T-cell (primary cell): ENCODE results near the gene WNT9A. TPM values are rescaled to one million over a fixed set of nuclear protein-coding genes. Genes with fewer than 3 reads are reported as not detected.

ENCODE experiments used
- ATAC-seq, 4 experiments: fragments of 200-7000 bp in 3 of 4; fragments of 150-1000 bp in 1 of 4; cut with Tn5 transposase; replicated peaks in 1 of 4; 1 replicate in 3 of 4; 2 replicates in 1 of 4; pipeline ENCODE4 v1.10.0; 2021; ENCODE audit warnings: moderate library complexity in 3 of 4, mild to moderate bottlenecking in 2 of 4, moderate number of reproducible peaks in 1 of 4
- CTCF ChIA-PET, 2 donors: fragments of 300-600 bp; sonication (Branson Sonifier 250); formaldehyde crosslinking; loops; one replicate each; lab custom pipeline; 2022; ENCODE audit warnings: antibody characterized with exemption in 2 of 2; lab: Charles Lee
- POLR2A ChIA-PET, 2 donors: fragments of 300-600 bp; sonication (Branson Sonifier 250); formaldehyde crosslinking; loops; one replicate each; lab custom pipeline; 2022; ENCODE audit warnings: antibody characterized with exemption in 2 of 2; lab: Charles Lee
- DNase-seq, 35 experiments: peaks; one replicate each; pipeline versions ENCODE4 v3.0.0 to v3.0.0-alpha.2; 2013 to 2023
- H3K27ac ChIP-seq: one replicate; pipeline ENCODE4 v1.5.1; 2013; ENCODE audit warnings: low read length
- H3K27me3 ChIP-seq, 2 experiments: replicated peaks in 1 of 2; 1 replicate in 1 of 2; 2 replicates in 1 of 2; pipeline versions ENCODE4 v1.6.1 to v1.7.0; 2013; ENCODE audit warnings: low read length in 1 of 2, mixed read lengths in 1 of 2; ENCODE audit not compliant: control insufficient read depth in 2 of 2, insufficient read depth in 2 of 2; ENCODE audit errors: extremely low read depth in 1 of 2
- H3K36me3 ChIP-seq, 2 donors: 1 replicate in 1 of 2; 2 replicates in 1 of 2; pipeline versions ENCODE4 v1.6.1 to v1.7.0; 2013; ENCODE audit warnings: low read length in 1 of 2; ENCODE audit not compliant: control insufficient read depth in 2 of 2, insufficient read depth in 1 of 2; ENCODE audit errors: extremely low read depth in 1 of 2
- H3K4me1 ChIP-seq, 2 experiments: 1 replicate in 1 of 2; 2 replicates in 1 of 2; pipeline versions ENCODE4 v1.6.1 to v1.7.0; 2013; ENCODE audit warnings: low read length in 2 of 2, mixed read lengths in 1 of 2; ENCODE audit not compliant: insufficient read depth in 2 of 2, control insufficient read depth in 1 of 2; ENCODE audit errors: extremely low read depth in 1 of 2
- H3K4me3 ChIP-seq, 2 donors: 1 replicate in 1 of 2; 2 replicates in 1 of 2; pipeline versions ENCODE4 v1.5.1 to v1.7.0; 2013; ENCODE audit warnings: mild to moderate bottlenecking in 2 of 2, low read length in 1 of 2, moderate library complexity in 1 of 2; ENCODE audit not compliant: control insufficient read depth in 1 of 2; ENCODE audit errors: extremely low read depth in 1 of 2
- H3K9me3 ChIP-seq: 2 replicates; pipeline ENCODE4 v1.7.0; 2013
- H3K27ac Mint-ChIP-seq, 2 donors: one replicate each; pipeline ENCODE4 v1.8.0; 2020 to 2021; ENCODE audit warnings: mild to moderate bottlenecking in 2 of 2, mixed read lengths in 2 of 2
- H3K27me3 Mint-ChIP-seq, 2 donors: one replicate each; pipeline ENCODE4 v1.8.0; 2021 to 2022; ENCODE audit warnings: mixed read lengths in 2 of 2
- H3K36me3 Mint-ChIP-seq: one replicate; pipeline ENCODE4 v1.8.0; 2021; ENCODE audit warnings: mixed read lengths
- H3K4me1 Mint-ChIP-seq, 3 donors: one replicate each; pipeline ENCODE4 v1.8.0; 2020 to 2022; ENCODE audit warnings: mixed read lengths in 3 of 3, mild to moderate bottlenecking in 1 of 3
- H3K4me3 Mint-ChIP-seq, 3 donors: one replicate each; pipeline ENCODE4 v1.8.0; 2020 to 2022; ENCODE audit warnings: mild to moderate bottlenecking in 3 of 3, mixed read lengths in 3 of 3, moderate library complexity in 3 of 3
- H3K9me3 Mint-ChIP-seq, 3 donors: one replicate each; pipeline ENCODE4 v1.8.0; 2020 to 2022; ENCODE audit warnings: mixed read lengths in 3 of 3
- WGBS: methylation state at CpG from one replicate; pipeline ENCODE4 v1.1.5; 2013; ENCODE audit warnings: missing lambda C conversion rate; ENCODE audit not compliant: insufficient coverage; 5-methylcytosine and 5-hydroxymethylcytosine counted together
- total RNA-seq, 35 experiments: library from RNA in 6 of 35; stranded (reverse) in 6 of 35; fragments of 120-200 nt in 1 of 35; gene quantifications; one replicate each; pipeline versions ENCODE4 v1.2.1 to v1.2.4 and lab custom pipeline; 2013 to 2026

The WNT9A gene
- total RNA-seq, 5 donors from 2014 or later (not counting 1 experiment from before 2014, with no cell fraction given) = 0.12 to 0.72 (median 0.48) TPM; not detected in 1

DNA sequence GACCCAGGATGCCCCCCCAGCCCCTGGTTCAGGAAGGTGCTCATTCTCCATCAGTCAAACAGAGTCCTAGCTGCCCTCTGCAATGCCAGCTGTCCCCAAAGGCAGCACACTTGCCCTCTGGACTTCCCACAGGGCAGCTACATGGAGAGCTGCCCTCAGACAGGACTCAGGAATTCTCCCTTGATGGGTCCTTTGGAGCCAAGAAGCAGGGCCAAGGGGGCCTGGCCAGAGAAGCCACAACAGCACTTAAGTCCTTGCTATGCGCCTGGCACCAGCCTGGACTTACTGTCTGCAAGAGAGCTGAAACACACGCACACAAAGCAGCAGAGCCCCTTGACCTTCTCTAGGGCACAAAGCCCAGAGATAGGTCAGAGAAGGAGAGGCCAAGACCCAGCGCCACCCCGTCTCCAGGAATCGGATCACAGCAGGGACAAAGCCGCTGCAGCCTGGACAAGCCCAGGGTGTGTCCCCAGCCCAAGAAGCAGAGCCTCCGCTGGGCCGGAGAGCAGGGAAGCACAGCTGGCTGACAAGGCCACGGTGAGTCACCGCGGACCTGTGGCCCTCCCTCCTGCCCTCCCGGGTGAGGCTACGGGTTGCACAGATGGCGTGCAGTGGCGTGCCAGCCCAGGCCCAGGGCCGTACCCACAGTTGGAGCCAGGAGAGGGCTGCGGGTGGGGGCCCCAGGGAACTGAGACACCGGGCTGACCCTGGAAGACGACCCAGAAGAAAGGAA is 1.7 kb downstream of the WNT9A start:
- Histone ChIP-seq H3K27ac (no peak overlapping the region), H3K36me3 (no peaks in the 10 kb centered on the region), H3K9me3 (no peaks in the 10 kb centered on the region), H3K27me3 (peaks cover 2 to 62% of the 10 kb centered on the region in 2 experiments), H3K4me3 (peak overlapping the region in 1 of 2 donors; percentile 78), H3K4me1 (peaks cover 3 to 20% of the 10 kb centered on the region in 2 experiments)
- H3K27ac Mint-ChIP-seq = no peak overlapping the region
- H3K4me1 Mint-ChIP-seq = peaks cover 0 to 15% (median 7%) of the 10 kb centered on the region in 3 donors
- H3K36me3 Mint-ChIP-seq = no peaks in the 10 kb centered on the region
- ChIA-PET CTCF (interaction anchor here in 1 of 2 donors (0.6 to 1.1 kb wide), 2 partner anchors 8 to 72 kb away, joined by 4 to 8 read pairs; no protein-coding TSS in a partner anchor), POLR2A (no interaction called here)
- DNase-seq (peak in 1 of 35 experiments; percentile 24), ATAC-seq (peak; percentile 16 to 48 (median 30))
- peaks cover 4 to 22% of the 10 kb centered on the region in 2 donors for H3K27me3 Mint-ChIP-seq
- H3K9me3 Mint-ChIP-seq = no peaks in the 10 kb centered on the region
- WGBS = 54% methylated on average over 14 of the region's 19 CpGs
- peak overlapping the region; percentile 49 to 73 (median 67) for H3K4me3 Mint-ChIP-seq

GRCh38 chr1:227944931-227945890 is 2.5 kb downstream of the WNT9A start:
- DNase-seq = peak in 1 of 35 experiments; percentile 16

GRCh38 chr1:227944090-227944930 is 3.4 kb downstream of the WNT9A start:
- Mint-ChIP-seq H3K36me3 (no peaks in the 10 kb centered on the region), H3K4me1 (peaks cover 0 to 15% (median 7%) of the 10 kb centered on the region in 3 donors), H3K4me3 (no peak overlapping the region), H3K9me3 (no peaks in the 10 kb centered on the region), H3K27ac (no peak overlapping the region), H3K27me3 (peaks cover 4 to 21% of the 10 kb centered on the region in 2 donors)
- DNase-seq (peak in 1 of 35 experiments; percentile 5), ATAC-seq (no peak)
- ChIA-PET CTCF (no interaction called here), POLR2A (no interaction called here)
- Histone ChIP-seq H3K36me3 (no peaks in the 10 kb centered on the region), H3K4me3 (no peak overlapping the region), H3K9me3 (no peaks in the 10 kb centered on the region), H3K27me3 (peaks cover 2 to 56% of the 10 kb centered on the region in 2 experiments), H3K27ac (no peak overlapping the region), H3K4me1 (peaks cover 3 to 20% of the 10 kb centered on the region in 2 experiments)
- 92% methylated on average over 21 of the region's 24 CpGs for WGBS

More at GRCh38 chr1:227944931-227945890, 2.5 kb downstream of the WNT9A start:
- Histone ChIP-seq H3K4me3 (no peak overlapping the region), H3K36me3 (no peaks in the 10 kb centered on the region), H3K9me3 (no peaks in the 10 kb centered on the region), H3K27me3 (peaks cover 2 to 58% of the 10 kb centered on the region in 2 experiments), H3K27ac (no peak overlapping the region), H3K4me1 (peaks cover 3 to 20% of the 10 kb centered on the region in 2 experiments)
- peaks cover 0 to 15% (median 7%) of the 10 kb centered on the region in 3 donors for H3K4me1 Mint-ChIP-seq
- no peaks in the 10 kb centered on the region for H3K9me3 Mint-ChIP-seq
- no peak for ATAC-seq
- peak overlapping the region in 1 of 3 donors; percentile 73 for H3K4me3 Mint-ChIP-seq
- H3K27me3 Mint-ChIP-seq = peaks cover 4 to 22% of the 10 kb centered on the region in 2 donors
- WGBS = 93% methylated on average over 8 of the region's 18 CpGs
- ChIA-PET POLR2A (no interaction called here), CTCF (interaction anchor here (0.6 to 1.1 kb wide), 3 partner anchors 8 to 16 kb away, joined by 3 to 8 read pairs (median 3); no protein-coding TSS in a partner anchor)
- H3K36me3 Mint-ChIP-seq = no peaks in the 10 kb centered on the region
- no peak overlapping the region for H3K27ac Mint-ChIP-seq

- Mint-ChIP-seq H3K4me1 (peaks cover 0 to 14% (median 6%) of the 10 kb centered on the region in 3 donors), H3K9me3 (no peaks in the 10 kb centered on the region), H3K4me3 (no peak overlapping the region), H3K27me3 (peaks cover 4 to 15% of the 10 kb centered on the region in 2 donors), H3K27ac (no peak overlapping the region), H3K36me3 (no peaks in the 10 kb centered on the region)
- Histone ChIP-seq H3K27me3 (peaks cover 0 to 48% of the 10 kb centered on the region in 2 experiments), H3K4me3 (no peak overlapping the region), H3K27ac (no peak overlapping the region), H3K9me3 (no peaks in the 10 kb centered on the region), H3K4me1 (peaks cover 3 to 17% of the 10 kb centered on the region in 2 experiments), H3K36me3 (no peaks in the 10 kb centered on the region)
- WGBS = 97% methylated on average over 10 of the region's 12 CpGs
- ChIA-PET CTCF (no interaction called here), POLR2A (no interaction called here)
- no peak for ATAC-seq
- peak in 1 of 35 experiments; percentile 16 for DNase-seq
These were observed 4.2 kb downstream of the WNT9A start for GRCh38 chr1:227943381-227944089.

DNA sequence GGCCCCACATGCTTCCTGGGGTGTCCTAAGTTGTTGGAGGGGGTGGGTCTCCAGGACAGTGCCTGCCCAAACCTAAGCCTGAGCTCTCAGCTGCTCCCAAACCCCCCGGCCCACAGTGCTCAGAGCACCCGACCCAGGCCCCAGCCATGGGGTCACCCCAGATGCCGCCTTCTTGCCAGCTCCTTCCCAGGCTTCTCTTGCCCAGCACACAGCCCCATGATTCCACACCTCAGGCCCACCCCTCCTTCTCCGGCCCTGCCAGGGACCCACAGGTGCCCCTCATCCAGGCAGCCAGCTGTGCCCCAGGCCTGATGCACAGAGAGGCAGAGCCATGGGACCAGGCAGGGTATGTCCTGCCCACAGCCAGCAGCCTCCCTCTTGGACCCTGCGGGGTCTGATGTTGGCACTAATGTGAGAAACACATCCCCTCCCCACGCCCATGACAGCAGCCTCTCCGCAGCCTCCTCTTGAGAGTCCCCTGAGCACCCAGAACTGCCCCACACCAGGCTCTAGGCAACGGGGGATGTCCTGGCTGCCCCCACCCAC is 4.9 kb downstream of the WNT9A start:
- H3K4me3 Mint-ChIP-seq = no peak overlapping the region

More for the DNA sequence above, 4.9 kb downstream of the WNT9A start:
- peaks cover 0 to 45% of the 10 kb centered on the region in 2 experiments for H3K27me3 ChIP-seq
- Mint-ChIP-seq H3K27ac (no peak overlapping the region), H3K36me3 (no peaks in the 10 kb centered on the region), H3K4me1 (peaks cover 0 to 11% (median 4%) of the 10 kb centered on the region in 3 donors), H3K27me3 (peaks cover 4 to 12% of the 10 kb centered on the region in 2 donors), H3K9me3 (no peaks in the 10 kb centered on the region)
- H3K27ac ChIP-seq = no peak overlapping the region
- no peaks in the 10 kb centered on the region for H3K36me3 ChIP-seq
- ChIA-PET POLR2A (no interaction called here), CTCF (no interaction called here)
- DNase-seq = peak in 1 of 35 experiments; percentile 20
- ATAC-seq = no peak
- peaks cover 3 to 14% of the 10 kb centered on the region in 2 experiments for H3K4me1 ChIP-seq
- no peak overlapping the region for H3K4me3 ChIP-seq
- H3K9me3 ChIP-seq = no peaks in the 10 kb centered on the region
- WGBS = 78% methylated on average over 7 of the region's 8 CpGs
